HL-60 (cell line): ENCODE data around the gene SLC24A3.

Source experiments
- CTCF ChIP-seq: IDR thresholded peaks from one replicate; pipeline ENCODE4 v1.5.1; 2011; ENCODE audit warnings: low read length, control low read depth, inconsistent platforms; ENCODE audit not compliant: insufficient read depth
- GABPA ChIP-seq: IDR thresholded peaks from 2 replicates; pipeline ENCODE4 v1.6.1; 2012; ENCODE audit warnings: low read depth
- POLR2AphosphoS5 ChIP-seq: IDR thresholded peaks from 2 replicates; pipeline ENCODE4 v1.6.1; 2012; ENCODE audit warnings: low read depth

- no peak for TF ChIP-seq CTCF
- TF ChIP-seq POLR2AphosphoS5, result no peak
- no peak for TF ChIP-seq GABPA
These were observed 169.5 kb downstream of the SLC24A3 start for GRCh38 chr20:19381947-19382346.
